ENCODE results near the gene FGF11.

FGF11 gene

GRCh38 chr17:7421186-7421585 is 18.1 kb upstream of the FGF11 start:
- no peaks in the 10 kb centered on the region; the same call in 1 of the 2 replicates for H3K27me3 ChIP-seq (replicated peaks; ENCODE audit: control insufficient read depth, insufficient read depth, low read length)
- no peaks in the 10 kb centered on the region for H3K36me3 ChIP-seq (ENCODE audit: control insufficient read depth, insufficient read depth, low read length)
- TF ChIP-seq CTCF (IDR thresholded peaks at IDR 0.05; ENCODE audit: insufficient read depth, low read length, poor library complexity, severe bottlenecking) = no peak

GRCh38 chr17:7423679-7424078 is 15.6 kb upstream of the FGF11 start:
- TF ChIP-seq CTCF (IDR thresholded peaks at IDR 0.05; ENCODE audit: insufficient read depth, low read length, poor library complexity, severe bottlenecking) = no peak
- Histone ChIP-seq H3K36me3 (ENCODE audit: control insufficient read depth, insufficient read depth, low read length) (no peaks in the 10 kb centered on the region), H3K4me3 (replicated peaks; ENCODE audit: low read depth, low read length) (no peak overlapping the region), H3K27me3 (replicated peaks; ENCODE audit: control insufficient read depth, insufficient read depth, low read length) (no peaks in the 10 kb centered on the region; the same call in 1 of the 2 replicates)
- DNase-seq (ENCODE audit: extremely low read depth, insufficient read length) = no peak

More at GRCh38 chr17:7421186-7421585, 18.1 kb upstream of the FGF11 start:
- H3K4me3 ChIP-seq (replicated peaks; ENCODE audit: low read depth, low read length) = no peak overlapping the region
- no peak for DNase-seq (ENCODE audit: extremely low read depth, insufficient read length)

GRCh38 chr17:7425316-7425715 is 14.0 kb upstream of the FGF11 start, which contains the start of gene SPEM2:
Gene SPEM2, plus strand, starts transcription at chr17:7425616. Its CDS starts 73 bp downstream, at chr17:7425689.
- Histone ChIP-seq H3K27me3 (replicated peaks; ENCODE audit: control insufficient read depth, insufficient read depth, low read length) (no peaks in the 10 kb centered on the region), H3K36me3 (ENCODE audit: control insufficient read depth, insufficient read depth, low read length) (no peaks in the 10 kb centered on the region), H3K4me3 (replicated peaks; ENCODE audit: low read depth, low read length) (no peak within 1 kb of the TSS)
- DNase-seq (ENCODE audit: extremely low read depth, insufficient read length) = no peak
- no peak for TF ChIP-seq CTCF (IDR thresholded peaks at IDR 0.05; ENCODE audit: insufficient read depth, low read length, poor library complexity, severe bottlenecking)

GRCh38 chr17:7425756-7426155 is 13.6 kb upstream of the FGF11 start:
- Histone ChIP-seq H3K4me3 (replicated peaks; ENCODE audit: low read depth, low read length) (no peak overlapping the region), H3K36me3 (ENCODE audit: control insufficient read depth, insufficient read depth, low read length) (no peaks in the 10 kb centered on the region), H3K27me3 (replicated peaks; ENCODE audit: control insufficient read depth, insufficient read depth, low read length) (no peaks in the 10 kb centered on the region)
- TF ChIP-seq CTCF (IDR thresholded peaks at IDR 0.05; ENCODE audit: insufficient read depth, low read length, poor library complexity, severe bottlenecking) = no peak
- no peak for DNase-seq (ENCODE audit: extremely low read depth, insufficient read length)

GRCh38 chr17:7426203-7426863 is 13.0 kb upstream of the FGF11 start:
- H3K27me3 ChIP-seq (replicated peaks; ENCODE audit: control insufficient read depth, insufficient read depth, low read length) = no peaks in the 10 kb centered on the region
- no peak for DNase-seq (ENCODE audit: extremely low read depth, insufficient read length)
- no peak overlapping the region for H3K4me3 ChIP-seq (replicated peaks; ENCODE audit: low read depth, low read length)
- H3K36me3 ChIP-seq (ENCODE audit: control insufficient read depth, insufficient read depth, low read length) = no peaks in the 10 kb centered on the region
- no peak for TF ChIP-seq CTCF (IDR thresholded peaks at IDR 0.05; ENCODE audit: insufficient read depth, low read length, poor library complexity, severe bottlenecking)
